H9 (cell line): ENCODE measurements around the gene MAPKAP1. TPM values are rescaled to one million over a fixed set of nuclear protein-coding genes. Genes with fewer than 3 reads are reported as not detected.

Source experiments
- DNase-seq: peaks from one replicate; pipeline ENCODE4 v3.0.0-alpha.2; 2017
- H2AFZ ChIP-seq: one replicate; pipeline ENCODE4 v1.6.1; 2013; ENCODE audit warnings: mild to moderate bottlenecking, low read length, control low read depth, moderate library complexity
- H2AK5ac ChIP-seq: 2 replicates; pipeline ENCODE4 v1.6.1; 2013; ENCODE audit warnings: low read length, control low read depth, mixed read lengths; ENCODE audit not compliant: insufficient read length
- H2BK120ac ChIP-seq: one replicate; pipeline ENCODE4 v1.6.1; 2013; ENCODE audit warnings: low read depth, mild to moderate bottlenecking, low read length, control low read depth, inconsistent platforms; ENCODE audit not compliant: poor library complexity, severe bottlenecking
- H2BK12ac ChIP-seq: 2 replicates; pipeline ENCODE4 v1.6.1; 2013; ENCODE audit warnings: low read length, control low read depth, mixed read lengths, low read depth; ENCODE audit not compliant: insufficient read length
- H2BK15ac ChIP-seq: 2 replicates; pipeline ENCODE4 v1.6.1; 2013; ENCODE audit warnings: low read depth, low read length, control low read depth
- H2BK20ac ChIP-seq: one replicate; pipeline ENCODE4 v1.6.1; 2013; ENCODE audit warnings: low read depth, mild to moderate bottlenecking, low read length, control low read depth, inconsistent platforms; ENCODE audit not compliant: poor library complexity, severe bottlenecking
- H2BK5ac ChIP-seq: 2 replicates; pipeline ENCODE4 v1.6.1; 2013; ENCODE audit warnings: low read length, control low read depth, mixed read lengths; ENCODE audit not compliant: insufficient read length
- H3K14ac ChIP-seq: 2 replicates; pipeline ENCODE4 v1.6.1; 2013; ENCODE audit warnings: low read length, control low read depth; ENCODE audit not compliant: insufficient read depth
- H3K18ac ChIP-seq: 2 replicates; pipeline ENCODE4 v1.6.1; 2013; ENCODE audit warnings: low read depth, mild to moderate bottlenecking, mixed read lengths, low read length, control low read depth; ENCODE audit not compliant: insufficient read length
- H3K23ac ChIP-seq: 2 replicates; pipeline ENCODE4 v1.6.1; 2013; ENCODE audit warnings: low read length, control low read depth, mixed read lengths, low read depth; ENCODE audit not compliant: insufficient read length
- H3K23me2 ChIP-seq: 2 replicates; pipeline ENCODE4 v1.6.1; 2013; ENCODE audit warnings: low read depth, mild to moderate bottlenecking, mixed read lengths, low read length, control low read depth; ENCODE audit not compliant: insufficient read length, poor library complexity, severe bottlenecking
- H3K27ac ChIP-seq: 2 replicates; pipeline ENCODE4 v1.5.1; 2013; ENCODE audit warnings: low read length, control low read depth, mixed read lengths, low read depth; ENCODE audit not compliant: insufficient read length
- H3K27me3 ChIP-seq: 2 replicates; pipeline ENCODE4 v1.6.1; 2013; ENCODE audit warnings: low read length, control low read depth, inconsistent platforms; ENCODE audit not compliant: insufficient read depth
- H3K4ac ChIP-seq: 2 replicates; pipeline ENCODE4 v1.6.1; 2013; ENCODE audit warnings: low read depth, mild to moderate bottlenecking, control low read depth, inconsistent platforms, low read length, moderate library complexity
- H3K4me1 ChIP-seq: 2 replicates; pipeline ENCODE4 v1.6.1; 2013; ENCODE audit warnings: low read length, control low read depth, inconsistent platforms; ENCODE audit not compliant: insufficient read depth
- H3K4me2 ChIP-seq: 2 replicates; pipeline ENCODE4 v1.6.1; 2013; ENCODE audit warnings: low read length, control low read depth, mixed read lengths; ENCODE audit not compliant: insufficient read length, insufficient read depth
- H3K56ac ChIP-seq: 2 replicates; pipeline ENCODE4 v1.6.1; 2013; ENCODE audit warnings: low read depth, mild to moderate bottlenecking, mixed read lengths, low read length, control low read depth; ENCODE audit not compliant: insufficient read length
- H3K79me1 ChIP-seq: 2 replicates; pipeline ENCODE4 v1.6.1; 2013; ENCODE audit warnings: low read depth, mild to moderate bottlenecking, moderate library complexity, low read length, control low read depth, inconsistent platforms; ENCODE audit not compliant: insufficient read depth, poor library complexity, severe bottlenecking
- H3K79me2 ChIP-seq: 2 replicates; pipeline ENCODE4 v1.6.1; 2013; ENCODE audit warnings: low read length, control low read depth, inconsistent platforms; ENCODE audit not compliant: insufficient read depth
- H3K9ac ChIP-seq: 2 replicates; pipeline ENCODE4 v1.6.1; 2013; ENCODE audit warnings: low read length, control low read depth, mixed read lengths; ENCODE audit not compliant: insufficient read length; ENCODE audit errors: extremely low read depth
- H3K9me3 ChIP-seq: one replicate; pipeline ENCODE4 v1.6.1; 2013; ENCODE audit warnings: low read depth, low read length, inconsistent platforms; ENCODE audit not compliant: control insufficient read depth
- H3T11ph ChIP-seq: one replicate; pipeline ENCODE4 v1.6.1; 2013; ENCODE audit warnings: mild to moderate bottlenecking, low read length, control low read depth, inconsistent platforms
- H4K20me1 ChIP-seq: one replicate; pipeline ENCODE4 v1.6.1; 2013; ENCODE audit not compliant: control insufficient read depth, insufficient read length, insufficient read depth
- H4K5ac ChIP-seq: 2 replicates; pipeline ENCODE4 v1.6.1; 2013; ENCODE audit warnings: low read depth, mild to moderate bottlenecking, mixed read lengths, low read length, control low read depth; ENCODE audit not compliant: insufficient read length
- H4K8ac ChIP-seq: replicated peaks from 2 replicates; pipeline ENCODE4 v1.6.1; 2013; ENCODE audit warnings: low read length, control low read depth, mixed read lengths, low read depth; ENCODE audit not compliant: insufficient read length
- H4K91ac ChIP-seq: 2 replicates; pipeline ENCODE4 v1.6.1; 2013; ENCODE audit warnings: low read depth, mild to moderate bottlenecking, moderate library complexity, mixed read lengths, low read length, control low read depth; ENCODE audit not compliant: insufficient read length
- H3K27ac Mint-ChIP-seq, 3 experiments: 2 replicates in 2 of 3; 3 replicates in 1 of 3; pipeline ENCODE4 v1.8.0; 2020 to 2021; ENCODE audit warnings: mixed read lengths in 3 of 3, mild to moderate bottlenecking in 1 of 3, moderate library complexity in 1 of 3
- H3K27me3 Mint-ChIP-seq: 2 replicates; pipeline ENCODE4 v1.8.0; 2021; ENCODE audit warnings: low read depth, mild to moderate bottlenecking, moderate library complexity, mixed read lengths
- H3K36me3 Mint-ChIP-seq, 3 experiments: 2 replicates in 2 of 3; 3 replicates in 1 of 3; pipeline ENCODE4 v1.8.0; 2020 to 2021; ENCODE audit warnings: low read depth in 3 of 3, mixed read lengths in 3 of 3; ENCODE audit not compliant: insufficient read depth in 1 of 3
- H3K4me1 Mint-ChIP-seq, 2 experiments: 2 replicates each; pipeline ENCODE4 v1.8.0; 2020; ENCODE audit warnings: mixed read lengths in 2 of 2
- H3K4me3 Mint-ChIP-seq, 2 experiments: 2 replicates in 1 of 2; 3 replicates in 1 of 2; pipeline ENCODE4 v1.8.0; 2020 to 2021; ENCODE audit warnings: mild to moderate bottlenecking in 2 of 2, mixed read lengths in 2 of 2, moderate library complexity in 1 of 2
- H3K9me3 Mint-ChIP-seq, 2 experiments: 2 replicates in 1 of 2; 3 replicates in 1 of 2; pipeline ENCODE4 v1.8.0; 2020; ENCODE audit warnings: mild to moderate bottlenecking in 2 of 2, mixed read lengths in 2 of 2, moderate library complexity in 1 of 2
- WGBS: extraction: QIAGEN DNeasy Blood & Tissue Kit; methylation state at CpG from one replicate; pipeline ENCODE4 v1.1.7; 2013; ENCODE audit warnings: missing lambda C conversion rate, low lambda C conversion rate, mixed read lengths; ENCODE audit not compliant: insufficient read length; ENCODE audit errors: extremely low coverage; 5-methylcytosine and 5-hydroxymethylcytosine counted together
- total RNA-seq: library from RNA; stranded (reverse); gene quantifications from 2 replicates; pipeline ENCODE4 v1.2.1, GENCODE V29; 2021
- TF ChIP-seq, protein P1 (sequence below): fragments of 200-600 bp; sonication (generic); conservative IDR thresholded peaks from 3 replicates; pipeline ENCODE4 v1.8.0; 2021; ENCODE audit warnings: antibody characterized with exemption, mild to moderate bottlenecking

The MAPKAP1 gene
- total RNA-seq, 1 experiment from 2014 or later: 97.0 TPM

DNA sequence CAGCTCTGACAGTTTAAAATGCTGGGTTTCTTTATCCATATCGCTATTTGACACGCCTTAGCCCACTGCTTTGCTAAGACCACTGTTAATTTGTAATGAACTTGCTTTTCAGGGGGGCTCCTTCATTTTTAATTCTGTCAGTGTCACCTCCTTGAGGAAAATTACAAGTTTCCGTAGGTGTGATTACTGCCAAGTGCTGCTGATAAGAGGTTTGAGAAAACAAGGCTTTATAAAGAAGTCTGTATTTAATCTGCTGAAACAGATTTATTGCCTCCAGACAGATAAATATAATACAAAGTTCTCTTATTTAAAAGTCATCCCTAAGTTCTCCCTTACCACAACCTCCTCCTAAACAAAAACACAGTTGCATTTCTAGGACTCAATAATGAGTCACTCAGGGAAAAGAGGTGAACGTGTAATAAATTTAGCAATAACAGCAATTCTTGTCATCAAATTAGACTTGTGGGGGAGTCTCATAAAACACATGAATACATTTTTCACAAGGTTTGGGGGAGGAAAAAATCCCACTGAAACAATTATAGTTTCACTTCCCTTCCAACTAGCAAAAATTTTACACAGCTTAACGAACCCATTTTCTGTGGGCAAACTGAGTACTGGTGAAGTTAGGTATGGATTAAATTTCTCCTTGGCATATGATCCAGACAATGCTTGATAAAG, 72.8 kb downstream of the MAPKAP1 start:
- Histone ChIP-seq H3K27me3 (no peaks in the 10 kb centered on the region), H2BK120ac (no peak overlapping the region), H3K18ac (no peak overlapping the region), H3K9me3 (no peaks in the 10 kb centered on the region), H4K8ac (no peak overlapping the region), H4K91ac (no peak overlapping the region), H3K4ac (no peak overlapping the region), H3K79me2 (peaks cover 8% of the 10 kb centered on the region), H3K14ac (no peak overlapping the region), H3K23me2 (no peaks in the 10 kb centered on the region), H2BK15ac (no peak overlapping the region), H3K9ac (no peak overlapping the region), H3K79me1 (no peaks in the 10 kb centered on the region), H2BK20ac (no peak overlapping the region), H2AFZ (no peak overlapping the region), H2BK12ac (no peak overlapping the region), H2BK5ac (no peak overlapping the region), H3K23ac (no peak overlapping the region), H3K56ac (no peak overlapping the region), H2AK5ac (no peak overlapping the region), H4K20me1 (no peaks in the 10 kb centered on the region), H3K4me1 (peaks cover 10% of the 10 kb centered on the region; the same call in 1 of the 2 replicates), H3T11ph (no peak overlapping the region), H3K27ac (no peak overlapping the region), H4K5ac (no peak overlapping the region), H3K4me2 (no peak overlapping the region)
- H3K27me3 Mint-ChIP-seq: no peaks in the 10 kb centered on the region
- H3K9me3 Mint-ChIP-seq: no peaks in the 10 kb centered on the region
- TF ChIP-seq, protein P1, sequence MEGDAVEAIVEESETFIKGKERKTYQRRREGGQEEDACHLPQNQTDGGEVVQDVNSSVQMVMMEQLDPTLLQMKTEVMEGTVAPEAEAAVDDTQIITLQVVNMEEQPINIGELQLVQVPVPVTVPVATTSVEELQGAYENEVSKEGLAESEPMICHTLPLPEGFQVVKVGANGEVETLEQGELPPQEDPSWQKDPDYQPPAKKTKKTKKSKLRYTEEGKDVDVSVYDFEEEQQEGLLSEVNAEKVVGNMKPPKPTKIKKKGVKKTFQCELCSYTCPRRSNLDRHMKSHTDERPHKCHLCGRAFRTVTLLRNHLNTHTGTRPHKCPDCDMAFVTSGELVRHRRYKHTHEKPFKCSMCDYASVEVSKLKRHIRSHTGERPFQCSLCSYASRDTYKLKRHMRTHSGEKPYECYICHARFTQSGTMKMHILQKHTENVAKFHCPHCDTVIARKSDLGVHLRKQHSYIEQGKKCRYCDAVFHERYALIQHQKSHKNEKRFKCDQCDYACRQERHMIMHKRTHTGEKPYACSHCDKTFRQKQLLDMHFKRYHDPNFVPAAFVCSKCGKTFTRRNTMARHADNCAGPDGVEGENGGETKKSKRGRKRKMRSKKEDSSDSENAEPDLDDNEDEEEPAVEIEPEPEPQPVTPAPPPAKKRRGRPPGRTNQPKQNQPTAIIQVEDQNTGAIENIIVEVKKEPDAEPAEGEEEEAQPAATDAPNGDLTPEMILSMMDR: no peak
- H3K27ac Mint-ChIP-seq: no peak overlapping the region
- DNase-seq: no peak
- no peak overlapping the region for H3K4me3 Mint-ChIP-seq
- H3K36me3 Mint-ChIP-seq: 0 out of 7 replicates have a peak, but pooled peaks cover 0 to 3% (median 0%) of the 10 kb centered on the region in 3 experiments
- no CpG with 5 or more reads among the region's 5 CpGs for WGBS
- peaks cover 31 to 40% of the 10 kb centered on the region in 2 experiments for H3K4me1 Mint-ChIP-seq
